Activated CD4-positive, alpha-beta T cell treated with anti-CD3 and anti-CD28 coated beads, Interleukin-2, amount 50 U/mL, for 16 hours (primary cell): Measurements from ENCODE around the gene SENP6.
"Not testable (repeated sequence)": the region's sequence is repeated elsewhere in the genome, so short reads cannot be mapped to it uniquely, and the experiment has no call there.

Source experiments
- DNase-seq: peaks from one replicate; pipeline ENCODE4 v3.0.0-alpha.2; 2020

Gene SENP6

GRCh38 chr6:75609639-75610590 is 8.2 kb downstream of the SENP6 start:
- DNase-seq: no peak

- DNase-seq: no peak
Observed at GRCh38 chr6:75611011-75611701, 9.5 kb downstream of the SENP6 start.

GRCh38 chr6:75611702-75612375 is 10.2 kb downstream of the SENP6 start:
- peak; percentile 52 for DNase-seq

- peak; percentile 30 for DNase-seq
Observed at GRCh38 chr6:75612434-75612833, 10.8 kb downstream of the SENP6 start.

- no peak for DNase-seq
Observed at GRCh38 chr6:75613056-75613501, 11.4 kb downstream of the SENP6 start.

GRCh38 chr6:75618437-75618836 is 16.8 kb downstream of the SENP6 start:
- DNase-seq: no peak

GRCh38 chr6:75619230-75619899 is 17.7 kb downstream of the SENP6 start:
- no peak for DNase-seq

- DNase-seq: no peak
Observed at GRCh38 chr6:75620381-75621304, 19.0 kb downstream of the SENP6 start.

- DNase-seq: no peak
Observed at GRCh38 chr6:75621846-75622245, 20.2 kb downstream of the SENP6 start.

GRCh38 chr6:75623491-75623890 is 21.8 kb downstream of the SENP6 start:
- DNase-seq: no peak

GRCh38 chr6:75624335-75624734 is 22.7 kb downstream of the SENP6 start:
- DNase-seq: no peak

- no peak for DNase-seq
Observed at GRCh38 chr6:75624988-75625387, 23.3 kb downstream of the SENP6 start.

- no peak for DNase-seq
Observed at GRCh38 chr6:75626561-75626960, 24.9 kb downstream of the SENP6 start.

GRCh38 chr6:75627708-75628107 is 26.0 kb downstream of the SENP6 start:
- not testable (repeated sequence) for DNase-seq

GRCh38 chr6:75631859-75632635 is 30.4 kb downstream of the SENP6 start:
- DNase-seq: no peak

GRCh38 chr6:75633045-75633444 is 31.4 kb downstream of the SENP6 start:
- no peak for DNase-seq

- no peak for DNase-seq
Observed at GRCh38 chr6:75642311-75642710, 40.6 kb downstream of the SENP6 start.

GRCh38 chr6:75643173-75643572 is 41.5 kb downstream of the SENP6 start:
- no peak for DNase-seq

GRCh38 chr6:75656479-75656878 is 54.8 kb downstream of the SENP6 start:
- no peak for DNase-seq

GRCh38 chr6:75657327-75657726 is 55.6 kb downstream of the SENP6 start:
- DNase-seq: no peak

- DNase-seq: no peak
Observed at GRCh38 chr6:75666592-75666991, 64.9 kb downstream of the SENP6 start.
